ENCODE data around the gene SLIT1.

Gene SLIT1

DNA sequence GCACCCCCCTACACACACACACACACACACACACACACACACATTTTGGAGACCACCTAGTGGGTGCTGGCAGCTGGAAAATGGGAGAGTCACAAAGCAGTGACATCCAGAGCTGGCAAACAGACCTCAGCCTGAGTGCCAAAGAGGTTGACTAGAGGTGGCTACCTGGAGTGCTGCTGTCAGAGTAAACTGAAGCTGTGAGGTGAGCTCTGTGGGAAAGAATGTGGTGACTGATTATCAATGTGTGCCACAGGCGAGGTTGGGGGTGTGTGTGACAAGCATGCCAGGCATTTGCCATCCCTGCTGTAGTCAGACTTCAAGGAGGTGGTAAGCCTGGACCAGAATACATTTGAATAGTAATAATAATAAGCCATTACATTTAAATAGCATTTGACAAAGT lies 120.6 kb downstream of the SLIT1 start:
- DNase-seq (ENCODE audit: low read depth in 2 of 2) = no peak

DNA sequence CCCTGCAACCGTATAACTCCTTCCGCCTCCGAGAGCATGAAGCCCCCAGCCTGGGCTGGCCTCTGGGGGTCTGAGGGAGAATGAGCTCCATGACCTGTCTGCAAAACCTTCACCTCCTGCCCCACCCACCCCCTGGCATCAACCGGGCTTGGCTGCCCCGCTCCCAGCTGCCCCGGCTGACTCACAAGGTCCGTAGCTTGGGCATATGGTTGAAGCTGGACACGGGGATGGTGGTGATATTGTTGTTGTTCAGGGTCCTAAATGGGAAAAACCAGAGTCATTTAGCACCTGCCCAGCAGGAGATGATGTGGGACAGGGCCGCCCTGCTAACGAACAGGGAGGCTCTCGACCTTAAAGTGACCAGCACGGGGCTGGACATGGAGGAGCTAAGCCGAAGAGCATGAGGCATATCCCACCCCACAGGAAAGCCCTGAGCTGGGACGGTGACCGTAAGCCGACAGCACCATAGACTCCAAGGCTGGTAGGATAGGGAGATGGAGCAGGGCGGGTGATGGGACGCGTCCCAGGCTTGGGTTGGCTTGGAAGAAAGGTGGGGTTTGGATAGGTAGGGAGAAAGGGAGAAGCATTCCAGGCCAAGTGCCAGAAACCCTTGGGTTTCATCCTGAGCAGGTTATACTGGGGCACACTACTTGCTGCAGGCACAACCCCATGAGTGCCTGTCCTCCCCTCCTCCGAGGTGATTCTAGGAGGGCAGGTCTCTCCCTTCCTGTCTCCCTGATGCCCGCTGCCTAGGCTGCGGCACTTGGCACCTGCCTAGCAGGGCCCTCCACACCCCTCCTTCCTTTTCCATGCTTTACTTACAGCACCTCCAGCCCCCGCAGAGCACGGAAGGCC lies 121.5 kb downstream of the SLIT1 start:
- no peak for DNase-seq (ENCODE audit: low read depth in 2 of 2)

DNA sequence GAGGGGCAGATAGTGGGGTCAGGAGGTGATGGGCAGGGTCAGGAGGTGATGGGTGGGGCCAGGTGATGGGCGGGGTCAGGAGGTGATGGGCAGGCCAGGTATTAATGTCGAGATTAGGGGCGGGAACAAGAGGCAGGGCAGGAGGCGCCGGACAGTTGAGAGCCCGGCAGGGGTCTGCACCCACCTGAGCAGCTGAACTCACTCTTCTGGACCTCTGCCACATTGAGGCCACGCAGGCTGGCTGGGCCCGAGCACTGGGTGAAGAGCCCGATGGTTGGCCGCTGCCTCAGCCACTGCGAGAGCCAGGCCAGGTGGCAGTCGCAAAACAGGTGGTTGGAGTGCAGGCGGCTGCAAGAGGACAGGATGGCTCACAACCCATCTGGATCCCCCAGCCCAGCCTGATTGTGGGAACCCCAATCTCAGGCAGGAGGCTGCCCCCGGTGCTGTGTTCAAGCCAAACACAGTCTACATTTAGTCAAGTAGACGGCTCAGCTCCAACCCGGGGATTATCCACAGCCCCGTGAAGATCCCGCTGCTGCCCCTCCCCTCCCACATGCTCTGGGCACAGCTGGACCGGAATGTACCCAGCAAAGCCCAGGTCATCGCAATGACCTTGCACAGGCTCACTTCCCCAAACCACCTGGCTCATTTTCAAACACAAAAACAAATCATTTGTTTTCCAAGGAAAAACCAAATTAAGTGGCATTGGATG lies 122.3 kb downstream of the SLIT1 start:
- no peak for DNase-seq (ENCODE audit: low read depth in 2 of 2)

DNA sequence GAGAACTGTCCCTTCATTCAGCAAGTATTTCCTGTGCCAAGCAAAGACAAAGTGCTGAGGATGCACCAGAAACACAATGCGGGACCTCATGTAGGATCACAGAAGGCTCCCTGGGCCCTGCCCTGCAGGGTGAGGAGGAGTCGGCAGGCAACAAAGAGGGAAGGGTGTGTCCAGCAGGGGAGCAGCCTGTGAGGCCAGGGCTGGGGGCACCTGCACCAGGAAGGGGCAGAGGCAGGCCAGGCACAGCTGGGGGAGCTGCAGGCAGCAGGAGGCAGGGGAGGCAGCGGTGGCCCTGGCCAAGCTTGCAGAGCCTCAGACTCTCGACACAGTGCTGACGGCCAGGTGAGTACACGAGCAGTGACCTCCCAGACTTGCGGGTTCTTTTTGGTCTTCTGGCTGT lies 123.3 kb downstream of the SLIT1 start:
- DNase-seq (ENCODE audit: low read depth in 2 of 2) = no peak

DNA sequence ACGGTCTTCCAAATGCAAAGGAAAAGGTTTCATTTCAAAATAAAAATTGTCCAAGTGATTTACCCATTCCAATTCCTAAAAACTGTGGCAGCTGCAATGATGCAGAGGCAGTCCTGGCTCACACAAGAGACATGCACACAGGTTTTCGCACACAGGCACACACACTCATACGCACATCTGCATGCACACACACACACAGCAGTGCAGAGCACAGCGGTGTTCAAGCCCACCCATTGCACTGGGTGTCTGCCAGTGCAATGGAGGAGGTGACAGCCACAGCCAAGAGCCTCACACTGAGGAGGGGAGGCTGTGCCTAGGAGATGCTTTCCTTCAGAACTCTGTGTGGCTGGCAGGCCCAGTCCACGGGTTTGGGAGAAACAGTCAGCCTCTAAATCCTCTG lies 123.7 kb downstream of the SLIT1 start:
- no peak for DNase-seq (ENCODE audit: low read depth in 2 of 2)

DNA sequence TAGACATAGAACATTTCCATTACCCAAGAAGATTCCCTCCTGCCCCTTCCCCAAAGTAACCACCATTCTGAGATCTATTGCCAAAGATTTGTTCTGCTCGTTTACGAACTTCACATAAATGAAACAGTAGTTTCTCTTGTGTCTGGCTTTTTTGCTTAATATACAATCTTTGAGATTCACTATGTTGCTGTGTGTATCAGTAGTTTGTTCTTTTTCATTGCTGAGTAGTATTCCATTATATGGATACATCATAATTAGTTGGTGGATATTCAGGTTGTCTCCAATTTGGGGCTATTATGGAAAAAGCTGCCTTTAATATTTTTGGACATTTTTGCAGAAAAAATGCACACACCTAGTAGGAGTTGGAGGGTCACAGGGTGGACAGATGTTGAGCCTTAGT lies 124.3 kb downstream of the SLIT1 start:
- DNase-seq (ENCODE audit: low read depth in 2 of 2) = no peak

DNA sequence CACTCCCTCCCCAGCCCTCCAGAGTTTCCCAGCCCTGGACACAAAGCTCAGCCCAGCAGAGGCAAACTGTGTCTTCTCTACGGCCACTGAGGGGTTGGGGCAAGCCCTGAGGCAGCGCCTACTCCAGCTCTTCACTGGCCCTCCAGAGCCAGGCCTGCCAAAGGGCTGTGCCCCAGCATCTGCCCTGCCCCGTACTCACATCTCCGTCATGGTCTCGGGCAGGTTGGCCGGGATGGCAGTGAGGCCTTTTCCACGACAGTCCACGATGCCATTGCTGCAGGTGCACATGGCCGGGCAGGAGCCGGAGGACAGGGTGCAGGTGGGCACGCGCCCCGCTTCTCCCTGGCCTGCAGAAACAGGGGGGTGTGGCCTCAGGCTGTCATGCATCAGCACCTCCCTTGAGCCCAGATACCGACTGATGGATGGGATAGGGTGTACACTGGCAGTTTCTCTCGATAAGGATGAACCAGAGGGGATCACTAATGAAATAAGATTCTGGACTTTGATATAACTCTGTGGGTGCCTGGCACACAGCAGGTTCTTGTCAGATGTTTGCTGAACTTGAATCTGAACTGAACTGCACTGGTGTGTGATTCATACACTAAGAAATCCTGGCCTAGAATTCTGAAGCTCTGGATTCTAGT lies 125.2 kb downstream of the SLIT1 start:
- DNase-seq (ENCODE audit: low read depth in 2 of 2) = no peak

DNA sequence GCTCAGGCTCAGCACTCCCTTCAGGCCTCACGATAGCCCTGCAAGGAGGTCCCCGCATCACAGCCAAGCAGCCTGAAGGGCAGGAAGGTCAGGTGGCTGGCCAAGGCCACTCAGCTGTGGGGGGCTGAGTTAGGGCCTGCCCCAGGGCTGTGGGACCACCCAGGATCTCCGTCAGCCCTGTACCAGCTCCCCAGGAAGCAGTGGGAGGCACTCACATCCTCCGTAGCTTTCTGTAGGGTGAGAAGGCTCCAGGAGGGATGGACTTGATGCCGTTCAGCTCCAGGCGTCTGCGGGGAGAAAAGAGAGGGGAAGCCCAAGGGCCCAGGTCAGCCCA lies 125.9 kb downstream of the SLIT1 start:
- no peak for DNase-seq (ENCODE audit: low read depth in 2 of 2)

DNA sequence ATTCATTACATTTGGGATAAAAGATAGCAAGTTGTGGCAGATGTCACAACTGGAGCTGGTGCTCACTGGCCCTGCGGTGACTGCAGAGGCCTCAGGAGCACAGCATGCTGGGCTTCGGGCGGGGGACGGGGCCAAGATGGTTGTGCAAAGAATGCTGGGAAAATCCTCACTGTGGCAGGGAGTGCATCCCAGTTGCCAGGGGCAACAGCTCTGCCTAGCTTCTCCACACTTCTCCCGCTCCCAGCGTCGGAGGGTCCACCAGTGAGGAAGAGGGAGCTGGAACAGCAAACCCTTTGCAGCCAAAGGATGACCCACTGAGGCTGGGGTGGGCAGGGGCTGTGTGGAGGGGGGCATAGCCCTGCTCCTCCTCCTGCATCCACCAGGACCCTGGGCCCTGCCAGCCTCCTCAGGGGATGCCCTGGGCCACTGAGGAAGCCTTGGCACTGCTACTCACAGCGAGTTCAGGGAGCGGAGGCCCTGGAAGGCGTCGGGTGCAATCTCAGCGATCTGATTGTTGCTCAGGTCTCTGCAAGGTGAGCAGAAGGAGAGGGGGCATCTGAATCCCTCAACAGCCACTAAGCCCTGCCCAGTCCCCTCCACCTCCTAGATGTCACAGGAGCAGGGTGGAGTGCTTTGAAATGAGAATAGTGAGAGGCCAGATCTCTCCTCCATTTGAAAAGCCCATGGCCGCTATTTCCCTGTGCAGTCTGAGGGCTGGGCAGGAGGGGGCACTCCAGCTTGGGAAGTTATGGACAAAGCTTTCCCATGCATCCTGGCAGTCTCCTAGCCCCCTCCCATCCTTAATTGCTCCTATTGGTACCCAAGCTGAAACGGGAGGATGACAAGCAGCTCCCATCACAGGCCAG lies 126.5 kb downstream of the SLIT1 start:
- DNase-seq (ENCODE audit: low read depth in 2 of 2) = no peak

DNA sequence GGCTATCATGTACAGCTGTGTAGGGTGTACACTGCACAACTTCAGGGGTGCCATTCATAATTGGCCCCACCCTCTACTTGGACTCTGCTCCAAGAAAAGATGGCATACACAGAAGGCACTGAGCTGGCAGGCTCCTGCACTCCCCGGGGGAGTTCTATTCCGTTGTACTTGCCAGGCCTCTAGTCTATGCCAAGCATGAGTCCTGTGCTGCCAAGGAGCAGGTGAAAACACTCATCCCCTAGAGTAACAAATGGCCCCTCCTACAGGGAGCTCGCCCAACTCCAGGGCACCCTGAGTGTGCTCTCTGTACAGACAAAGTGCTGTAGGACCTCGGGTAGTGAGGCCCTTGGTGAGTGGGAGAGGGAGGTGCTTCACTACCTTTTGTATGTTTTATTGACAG lies 127.2 kb downstream of the SLIT1 start:
- no peak for DNase-seq (ENCODE audit: low read depth in 2 of 2)

DNA sequence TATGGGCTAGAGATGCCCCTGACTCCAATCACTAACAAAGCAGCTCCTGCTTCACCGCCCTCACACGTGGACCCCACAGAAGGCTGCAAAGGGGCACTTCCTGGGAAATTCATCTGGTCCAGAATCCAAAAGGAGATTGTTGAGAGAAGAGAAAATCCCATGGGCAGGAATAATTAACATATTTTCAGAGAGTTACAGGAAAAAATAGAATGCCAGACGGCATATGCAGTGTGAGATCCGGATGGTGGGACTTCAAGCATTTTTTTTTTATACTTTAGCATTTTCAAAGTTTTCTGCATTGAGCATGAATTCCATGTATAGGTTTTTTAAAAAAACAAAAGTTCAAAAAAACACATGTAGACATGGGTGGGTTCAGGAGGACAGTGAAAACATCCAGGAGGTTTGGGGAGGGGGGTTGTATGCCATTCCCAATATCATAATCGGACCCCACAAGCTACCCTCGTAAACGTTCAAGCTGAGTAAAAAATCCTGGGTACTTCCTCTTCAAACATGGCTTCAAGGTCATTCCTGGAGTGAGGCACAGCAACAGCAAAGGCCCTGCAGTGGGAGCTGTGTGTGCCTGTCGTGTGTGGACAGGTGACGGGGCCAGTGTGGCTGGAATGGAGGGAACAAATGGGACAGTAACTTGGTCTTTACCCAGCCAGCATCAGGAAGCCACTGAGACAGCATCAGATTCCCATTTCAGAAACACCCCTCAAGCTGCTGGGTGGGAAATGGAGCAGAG lies 128.1 kb downstream of the SLIT1 start:
- no peak for DNase-seq (ENCODE audit: low read depth in 2 of 2)

DNA sequence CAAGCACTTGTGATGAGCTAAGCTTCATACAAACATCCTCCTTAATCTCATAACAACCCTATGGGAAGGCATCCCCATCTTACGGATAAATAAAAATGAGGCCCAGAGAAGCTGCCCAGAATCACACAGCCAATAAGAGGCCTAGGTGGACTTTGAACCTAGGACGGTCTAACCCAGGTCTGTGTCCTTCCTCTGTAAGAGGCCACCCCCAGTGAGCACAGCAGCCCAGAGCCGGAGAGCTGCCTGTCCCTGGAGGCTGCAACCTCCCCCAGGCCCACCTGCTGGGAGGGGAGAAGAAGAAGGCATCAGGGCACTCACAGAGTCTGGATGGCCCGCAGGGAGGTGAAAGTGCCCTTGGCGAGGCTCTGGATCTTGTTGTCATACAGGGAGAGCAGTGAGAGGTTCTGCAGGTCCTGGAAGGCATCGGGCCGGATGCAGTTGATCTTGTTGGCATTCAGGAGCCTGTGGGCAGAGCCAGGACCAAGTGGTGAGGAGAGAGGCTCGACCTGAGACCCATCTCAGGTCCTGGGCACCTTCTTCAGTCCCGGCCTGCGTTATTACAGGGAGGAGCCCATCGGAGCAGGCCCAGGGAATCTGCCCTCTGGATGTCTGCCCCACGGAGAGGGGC lies 129.6 kb downstream of the SLIT1 start:
- DNase-seq (ENCODE audit: low read depth in 2 of 2) = no peak

DNA sequence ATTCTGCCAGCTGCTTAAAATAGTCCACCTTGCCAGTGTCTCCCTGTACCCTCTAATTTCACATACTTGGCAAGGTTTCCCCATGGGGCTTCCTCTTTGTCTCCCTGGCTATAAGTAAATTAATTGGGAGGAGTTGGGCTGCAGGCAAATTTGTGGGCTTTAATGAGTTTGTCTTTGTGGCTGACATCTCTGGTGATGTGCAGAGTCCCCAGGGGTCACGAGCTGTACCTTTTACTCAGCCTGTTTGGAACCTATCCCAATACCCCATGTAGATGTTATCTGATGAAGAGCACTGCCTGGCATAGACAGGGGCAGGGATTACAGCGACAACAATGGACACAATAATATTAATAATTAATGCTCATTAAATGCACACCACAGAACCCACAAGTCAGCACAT lies 132.5 kb downstream of the SLIT1 start:
- DNase-seq (ENCODE audit: low read depth in 2 of 2) = no peak

DNA sequence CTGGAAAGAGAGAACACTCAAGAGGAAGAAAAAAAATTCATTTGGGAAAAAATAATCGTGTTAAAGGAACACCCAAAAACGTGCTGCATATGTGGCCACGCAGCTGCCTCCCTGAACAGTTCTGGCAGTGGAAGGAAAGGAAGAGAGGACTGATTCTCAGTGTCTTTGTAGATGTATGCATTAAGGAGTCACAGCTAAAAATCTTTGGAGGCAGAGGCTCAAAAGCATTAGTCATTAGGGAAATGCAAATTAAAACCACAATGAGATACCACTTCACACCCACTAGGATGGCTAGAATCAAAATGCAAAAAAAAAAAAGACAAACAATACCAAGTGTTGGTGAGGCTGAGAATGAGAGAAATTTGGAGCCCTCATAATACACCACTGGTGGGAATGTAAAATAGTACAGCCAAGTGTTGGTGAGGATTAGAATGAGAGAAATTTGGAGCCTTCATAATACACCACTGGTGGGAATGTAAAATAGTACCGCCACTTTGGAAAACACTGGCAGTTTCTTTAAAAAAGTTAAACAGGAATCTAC lies 134.7 kb downstream of the SLIT1 start:
- no peak for DNase-seq (ENCODE audit: low read depth in 2 of 2)

DNA sequence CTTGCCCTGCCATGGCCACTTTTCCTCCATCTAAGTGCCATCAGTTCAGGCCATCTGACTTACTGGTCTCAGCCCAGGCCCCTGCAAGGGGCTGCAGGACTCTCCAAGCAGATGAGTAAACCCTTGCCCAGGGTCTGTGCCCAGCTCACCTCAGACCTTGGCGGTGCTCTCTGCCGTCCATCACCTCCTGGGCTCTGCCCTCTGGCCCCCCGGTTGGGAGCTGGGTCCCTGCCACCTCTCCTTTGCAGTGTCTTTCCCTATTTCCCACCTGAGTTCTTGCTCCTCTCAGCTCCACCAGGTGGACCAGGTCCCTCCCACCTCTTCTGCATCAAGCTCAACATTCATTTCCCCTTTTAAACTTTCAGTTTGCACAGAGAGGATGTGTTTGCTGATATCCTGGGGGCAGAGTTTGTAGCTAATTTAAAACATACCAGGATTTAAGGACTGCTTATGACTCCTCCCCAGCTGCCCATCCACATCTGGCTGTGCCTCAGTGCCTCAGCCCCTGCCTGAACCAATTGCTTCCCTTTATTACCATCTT lies 135.5 kb downstream of the SLIT1 start:
- no peak for DNase-seq (ENCODE audit: low read depth in 2 of 2)

DNA sequence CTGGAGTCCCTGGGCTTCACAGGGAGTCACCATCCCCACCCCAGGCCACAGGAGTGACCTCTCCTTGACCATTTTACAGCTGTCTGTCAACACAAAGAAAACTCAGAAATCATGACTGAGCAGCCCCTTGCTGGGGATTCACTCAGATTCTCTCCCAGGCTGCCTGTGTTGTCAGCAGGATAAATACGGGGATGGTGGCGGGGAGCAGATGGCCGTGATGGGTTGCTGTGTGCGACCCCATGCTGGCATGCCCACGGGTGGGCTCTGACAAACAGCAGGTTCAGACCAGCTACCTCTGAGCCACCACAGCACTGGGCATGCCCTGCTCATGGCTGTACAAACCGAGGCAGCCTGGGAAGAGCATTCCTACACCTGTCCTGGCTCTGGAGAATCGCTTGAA lies 136.1 kb downstream of the SLIT1 start:
- DNase-seq (ENCODE audit: low read depth in 2 of 2) = no peak

DNA sequence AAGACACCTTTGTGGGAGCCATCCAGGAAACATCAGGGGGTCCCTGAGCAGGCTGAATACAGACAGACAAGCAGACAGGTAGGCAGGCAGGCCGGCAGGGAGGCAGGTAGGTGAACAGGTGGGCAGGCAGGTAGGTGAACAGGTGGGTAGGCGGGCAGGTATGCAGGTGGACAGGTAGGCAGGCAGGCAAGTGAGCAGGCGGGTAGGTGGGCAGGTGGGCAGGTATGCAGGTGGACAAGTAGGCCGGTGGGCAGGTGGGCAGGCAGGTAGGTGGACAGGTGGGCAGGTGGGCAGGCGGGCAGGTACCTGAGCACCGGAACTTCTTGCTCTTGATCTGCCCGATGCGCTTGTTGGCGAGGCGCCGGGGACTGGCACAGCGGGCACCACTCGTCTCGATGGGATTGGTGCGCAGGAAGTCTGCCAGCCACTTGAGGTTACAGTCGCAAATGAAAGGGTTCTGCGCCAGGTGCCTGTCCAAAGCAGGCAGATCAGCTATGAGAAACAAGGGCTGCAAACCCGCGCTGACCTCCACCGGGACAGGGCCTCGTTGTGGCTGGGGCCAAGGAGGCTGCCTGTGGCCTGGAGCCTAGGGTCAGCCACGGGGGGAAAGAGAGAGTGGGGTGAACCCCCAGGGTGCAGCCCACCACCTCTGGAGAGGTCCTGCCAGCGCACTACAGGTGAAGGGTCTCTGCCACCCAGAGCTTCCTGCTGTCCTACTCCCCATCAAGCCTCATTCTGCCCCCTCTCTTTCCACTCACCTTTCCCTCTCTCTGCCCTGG lies 136.9 kb downstream of the SLIT1 start:
- no peak for DNase-seq (ENCODE audit: low read depth in 2 of 2)

DNA sequence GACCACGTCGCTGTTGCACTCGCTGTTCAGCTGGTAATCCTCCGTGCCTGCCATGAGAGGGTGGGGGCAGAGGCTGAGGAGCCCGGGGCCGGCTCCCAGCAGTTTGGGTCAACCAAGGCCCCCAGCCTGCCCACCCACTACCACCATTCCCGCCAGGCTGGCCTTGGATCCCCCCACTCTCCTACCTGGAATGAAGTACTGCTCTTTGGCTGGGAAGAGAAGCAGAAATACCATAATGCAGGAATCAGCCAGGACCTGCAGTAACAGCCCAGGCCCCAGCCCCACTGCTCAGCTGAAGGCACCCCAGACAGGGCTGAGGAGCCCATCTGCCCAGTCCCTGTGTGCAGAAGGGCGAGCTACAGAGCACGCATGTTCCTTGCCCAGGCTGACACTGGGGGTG lies 138.0 kb downstream of the SLIT1 start:
- DNase-seq (ENCODE audit: low read depth in 2 of 2) = no peak

DNA sequence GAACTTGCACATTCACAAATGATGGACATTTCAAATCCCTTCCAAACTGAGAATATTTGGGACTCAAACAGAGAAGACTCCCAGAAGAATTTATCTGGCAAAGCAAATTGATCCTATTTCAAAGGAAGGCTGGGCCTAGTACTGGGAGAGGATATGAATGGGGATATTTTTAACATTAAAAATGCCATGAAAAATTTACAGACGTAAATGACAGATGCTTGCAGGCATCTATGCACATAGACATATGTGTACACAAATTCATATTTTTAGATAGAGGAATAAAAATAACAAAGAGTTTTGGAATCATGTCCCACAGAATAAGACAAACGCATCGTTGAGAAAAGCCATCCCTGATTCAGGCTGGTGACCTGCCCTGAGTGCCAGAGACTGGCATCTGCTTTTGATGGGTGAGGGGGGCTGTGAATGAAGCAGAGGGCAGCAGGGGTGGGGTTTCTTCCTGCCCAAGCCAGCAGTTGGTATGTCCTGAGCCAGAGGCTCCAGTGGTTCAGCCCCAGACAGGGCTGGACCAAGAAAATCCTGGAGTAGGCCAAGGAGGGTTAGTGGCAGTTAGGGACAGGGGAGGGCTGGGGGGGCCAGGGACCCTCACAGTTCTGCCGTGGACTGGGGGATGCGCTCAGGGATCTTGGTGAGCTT lies 138.5 kb downstream of the SLIT1 start:
- DNase-seq (ENCODE audit: low read depth in 2 of 2) = no peak
